Upper lobe of left lung (tissue), 6 donors: ENCODE results near the gene RAI1. TPM values are rescaled to one million over a fixed set of nuclear protein-coding genes. Genes with fewer than 3 reads are reported as not detected.
A peak's percentile ranks its signal among the peaks of the same experiment; 100 is the strongest.

Experiments
- ATAC-seq, 2 donors: fragments of 200-7000 bp; cut with Tn5 transposase; one replicate each; pipeline ENCODE4 v1.9.1; 2022; ENCODE audit warnings: mild to moderate bottlenecking in 2 of 2, moderate library complexity in 2 of 2; ENCODE audit not compliant: low FRiP score in 2 of 2
- DNase-seq, 2 donors: peaks; one replicate each; pipeline ENCODE4 v3.0.0-alpha.2; 2019 to 2020
- H3K27ac ChIP-seq, 4 donors: fragments of 200-600 bp; sonication (generic); one replicate each; pipeline ENCODE4 v1.5.1; 2016 to 2019
- H3K27me3 ChIP-seq, 4 donors: fragments of 200-600 bp; sonication (generic); one replicate each; pipeline ENCODE4 v1.5.1; 2017 to 2019
- H3K36me3 ChIP-seq, 4 donors: fragments of 200-600 bp; sonication (generic); one replicate each; pipeline ENCODE4 v1.5.1; 2016 to 2019
- H3K4me1 ChIP-seq, 4 donors: fragments of 200-600 bp; sonication (generic); one replicate each; pipeline ENCODE4 v1.5.1; 2018 to 2019
- H3K4me3 ChIP-seq, 4 donors: fragments of 200-600 bp; sonication (generic); one replicate each; pipeline ENCODE4 v1.5.1; 2017 to 2019; ENCODE audit warnings: mild to moderate bottlenecking in 2 of 4, moderate library complexity in 1 of 4
- H3K9me3 ChIP-seq, 4 donors: fragments of 200-600 bp; sonication (generic); one replicate each; pipeline ENCODE4 v1.5.1; 2018 to 2019
- EP300 ChIP-seq, 4 donors: sonication (generic); formaldehyde crosslinking; IDR thresholded peaks; one replicate each; pipeline ENCODE4 v1.5.1; 2017; ENCODE audit warnings: antibody characterized with exemption in 4 of 4, control low read depth in 2 of 4
- POLR2A ChIP-seq, 4 donors: fragments of 450-650 bp; IDR thresholded peaks; one replicate each; pipeline ENCODE4 v1.5.1; 2016 to 2017; ENCODE audit warnings: antibody characterized with exemption in 4 of 4, mild to moderate bottlenecking in 2 of 4
- POLR2AphosphoS5 ChIP-seq, 2 donors: sonication (generic); formaldehyde crosslinking; IDR thresholded peaks; one replicate each; pipeline ENCODE4 v1.5.1; 2017; ENCODE audit warnings: antibody characterized with exemption in 2 of 2
- WGBS, 2 donors: methylation state at CpG; one replicate each; pipeline ENCODE4 v1.1.5; 2017 to 2018; 5-methylcytosine and 5-hydroxymethylcytosine counted together
- total RNA-seq, 6 donors: library from RNA; depleted of rRNA in 4 of 6; stranded (reverse); fragments of >200 nt in 4 of 6; gene quantifications; one replicate each; pipeline versions ENCODE4 v1.1.0 to v1.2.1, GENCODE V29; 2016 to 2021
- TF ChIP-seq, protein P1 (sequence below), 6 experiments: fragments of 450-650 bp in 4 of 6; fragments of 200-600 bp in 2 of 6; sonication (generic) in 2 of 6; IDR thresholded peaks; one replicate each; pipeline ENCODE4 v1.5.1; 2016 to 2019; ENCODE audit warnings: antibody characterized with exemption in 6 of 6
- donor health status: DM: no; HTN: no; CAD: no; lungs with moderate emphysema.
- donor health status: DM: no; HTN: yes; CAD: no; lungs with severe emphysema.

The RAI1 gene
- total RNA-seq, 6 donors from 2014 or later = 33.8 to 76.6 (median 41.2) TPM

- Histone ChIP-seq H3K27me3 (no peaks in the 10 kb centered on the region), H3K9me3 (no peaks in the 10 kb centered on the region), H3K36me3 (no peaks in the 10 kb centered on the region), H3K27ac (no peak overlapping the region), H3K4me3 (no peak overlapping the region), H3K4me1 (peaks cover 27 to 41% (median 38%) of the 10 kb centered on the region in 4 donors)
- DNase-seq = no peak
- ATAC-seq = no peak
- WGBS, 2 donors = 71% methylated on average over 4 of the region's 4 CpGs
- TF ChIP-seq, protein P1, sequence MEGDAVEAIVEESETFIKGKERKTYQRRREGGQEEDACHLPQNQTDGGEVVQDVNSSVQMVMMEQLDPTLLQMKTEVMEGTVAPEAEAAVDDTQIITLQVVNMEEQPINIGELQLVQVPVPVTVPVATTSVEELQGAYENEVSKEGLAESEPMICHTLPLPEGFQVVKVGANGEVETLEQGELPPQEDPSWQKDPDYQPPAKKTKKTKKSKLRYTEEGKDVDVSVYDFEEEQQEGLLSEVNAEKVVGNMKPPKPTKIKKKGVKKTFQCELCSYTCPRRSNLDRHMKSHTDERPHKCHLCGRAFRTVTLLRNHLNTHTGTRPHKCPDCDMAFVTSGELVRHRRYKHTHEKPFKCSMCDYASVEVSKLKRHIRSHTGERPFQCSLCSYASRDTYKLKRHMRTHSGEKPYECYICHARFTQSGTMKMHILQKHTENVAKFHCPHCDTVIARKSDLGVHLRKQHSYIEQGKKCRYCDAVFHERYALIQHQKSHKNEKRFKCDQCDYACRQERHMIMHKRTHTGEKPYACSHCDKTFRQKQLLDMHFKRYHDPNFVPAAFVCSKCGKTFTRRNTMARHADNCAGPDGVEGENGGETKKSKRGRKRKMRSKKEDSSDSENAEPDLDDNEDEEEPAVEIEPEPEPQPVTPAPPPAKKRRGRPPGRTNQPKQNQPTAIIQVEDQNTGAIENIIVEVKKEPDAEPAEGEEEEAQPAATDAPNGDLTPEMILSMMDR (IDR thresholded peaks at IDR 0.05) = no peak
- no peak for TF ChIP-seq POLR2AphosphoS5 (IDR thresholded peaks at IDR 0.05)
- no peak for TF ChIP-seq POLR2A (IDR thresholded peaks at IDR 0.05)
- no peak for TF ChIP-seq EP300 (IDR thresholded peaks at IDR 0.05)
Observed at GRCh38 chr17:17742688-17743390, 61.6 kb downstream of the RAI1 start.

GRCh38 chr17:17743391-17744112 is 62.3 kb downstream of the RAI1 start:
- ATAC-seq (no peak), DNase-seq (no peak)
- 90 to 91% methylated on average over 5 to 13 of the region's 14 CpGs for WGBS, 2 donors
- no peak overlapping the region for H3K4me3 ChIP-seq
- TF ChIP-seq POLR2AphosphoS5 (IDR thresholded peaks at IDR 0.05) (no peak), POLR2A (IDR thresholded peaks at IDR 0.05) (no peak), EP300 (IDR thresholded peaks at IDR 0.05) (no peak)
- TF ChIP-seq, protein P1 (IDR thresholded peaks at IDR 0.05) = no peak
- H3K36me3 ChIP-seq = no peaks in the 10 kb centered on the region
- H3K9me3 ChIP-seq = no peaks in the 10 kb centered on the region
- H3K4me1 ChIP-seq = peaks cover 20 to 34% (median 31%) of the 10 kb centered on the region in 4 donors
- no peak overlapping the region for H3K27ac ChIP-seq
- H3K27me3 ChIP-seq = no peaks in the 10 kb centered on the region

- no peak overlapping the region for H3K4me3 ChIP-seq
- H3K4me1 ChIP-seq = peaks cover 17 to 33% (median 25%) of the 10 kb centered on the region in 4 donors
- WGBS, 2 donors = 89 to 91% methylated on average over 2 to 4 of the region's 4 CpGs
Observed at GRCh38 chr17:17744116-17744515, 62.9 kb downstream of the RAI1 start.

GRCh38 chr17:17745476-17746455 is 64.5 kb downstream of the RAI1 start:
- TF ChIP-seq EP300 (IDR thresholded peaks at IDR 0.05) (no peak), POLR2A (IDR thresholded peaks at IDR 0.05) (no peak), POLR2AphosphoS5 (IDR thresholded peaks at IDR 0.05) (no peak)
- TF ChIP-seq, protein P1 (IDR thresholded peaks at IDR 0.05) = no peak
- H3K27me3 ChIP-seq = no peaks in the 10 kb centered on the region
- peak in 1 of 2 donors; percentile 70 for DNase-seq
- peaks cover 19 to 34% (median 24%) of the 10 kb centered on the region in 4 donors for H3K4me1 ChIP-seq
- no peak overlapping the region for H3K4me3 ChIP-seq
- H3K27ac ChIP-seq = no peak overlapping the region
- no peak for ATAC-seq
- WGBS, 2 donors = 85 to 86% methylated on average over 31 to 33 of the region's 33 CpGs
- no peaks in the 10 kb centered on the region for H3K9me3 ChIP-seq
- H3K36me3 ChIP-seq = no peaks in the 10 kb centered on the region

More at GRCh38 chr17:17744116-17744515, 62.9 kb downstream of the RAI1 start:
- Histone ChIP-seq H3K27me3 (no peaks in the 10 kb centered on the region), H3K9me3 (no peaks in the 10 kb centered on the region), H3K27ac (no peak overlapping the region), H3K36me3 (no peaks in the 10 kb centered on the region)
- ATAC-seq = no peak
- DNase-seq = no peak
- TF ChIP-seq, protein P1 (IDR thresholded peaks at IDR 0.05) = no peak
- TF ChIP-seq POLR2AphosphoS5 (IDR thresholded peaks at IDR 0.05) = no peak
- no peak for TF ChIP-seq EP300 (IDR thresholded peaks at IDR 0.05)
- no peak for TF ChIP-seq POLR2A (IDR thresholded peaks at IDR 0.05)
